Lung (tissue), 12 donors: ENCODE data around the gene CLCN4. TPM values are rescaled to one million over a fixed set of nuclear protein-coding genes. Genes with fewer than 3 reads are reported as not detected.

ENCODE experiments used
- ATAC-seq: fragments of 200-7000 bp; cut with Tn5 transposase; one replicate; pipeline ENCODE4 v1.9.1; 2020; ENCODE audit warnings: moderate number of reproducible peaks; ENCODE audit not compliant: insufficient read depth, low FRiP score
- DNase-seq, 3 donors: peaks; one replicate each; pipeline ENCODE4 v3.0.0-alpha.2; 2013 to 2017
- H3K27ac ChIP-seq, 2 donors: one replicate each; pipeline ENCODE4 v1.5.1; 2013; ENCODE audit warnings: mild to moderate bottlenecking in 2 of 2, moderate library complexity in 2 of 2, control low read depth in 1 of 2, inconsistent platforms in 1 of 2, low read depth in 1 of 2, low read length in 1 of 2
- H3K27me3 ChIP-seq, 3 donors: one replicate each; pipeline ENCODE4 v1.5.1; 2013; ENCODE audit warnings: low read length in 2 of 3; ENCODE audit not compliant: control insufficient read depth in 3 of 3, insufficient read depth in 3 of 3
- H3K36me3 ChIP-seq, 4 donors: one replicate each; pipeline ENCODE4 v1.5.1; 2013; ENCODE audit warnings: low read length in 4 of 4, mild to moderate bottlenecking in 1 of 4, moderate library complexity in 1 of 4; ENCODE audit not compliant: control insufficient read depth in 4 of 4, insufficient read depth in 4 of 4
- H3K4me1 ChIP-seq, 5 donors: one replicate each; pipeline ENCODE4 v1.5.1; 2013; ENCODE audit warnings: low read length in 5 of 5, mild to moderate bottlenecking in 2 of 5, moderate library complexity in 1 of 5; ENCODE audit not compliant: control insufficient read depth in 5 of 5, insufficient read depth in 5 of 5
- H3K4me3 ChIP-seq: one replicate; pipeline ENCODE4 v1.5.1; 2013; ENCODE audit warnings: mild to moderate bottlenecking, control low read depth, moderate library complexity
- H3K9ac ChIP-seq, 2 donors: one replicate each; pipeline ENCODE4 v1.5.1; 2013; ENCODE audit warnings: low read length in 2 of 2, control low read depth in 1 of 2; ENCODE audit not compliant: insufficient read depth in 1 of 2
- H3K9me3 ChIP-seq, 4 donors: one replicate each; pipeline ENCODE4 v1.5.1; 2013; ENCODE audit warnings: low read length in 3 of 4, mild to moderate bottlenecking in 1 of 4, moderate library complexity in 1 of 4; ENCODE audit not compliant: control insufficient read depth in 4 of 4, insufficient read depth in 3 of 4
- CTCF ChIP-seq: IDR thresholded peaks from 2 replicates; pipeline ENCODE4 v1.5.1; 2012; ENCODE audit warnings: mild to moderate bottlenecking; ENCODE audit errors: control extremely low read depth, extremely low read depth
- WGBS, 2 donors: extraction: QIAGEN DNeasy Blood & Tissue Kit; methylation state at CpG; one replicate each; pipeline ENCODE4 v1.1.7; 2013; 5-methylcytosine and 5-hydroxymethylcytosine counted together
- polyA plus RNA-seq, 2 donors: library from polyadenylated mRNA; stranded (reverse); fragments of 200-250 nt; gene quantifications; one replicate each; pipeline ENCODE4 v1.2.1, GENCODE V29; 2013
- total RNA-seq, 2 donors: library from RNA; depleted of rRNA in 1 of 2; stranded (reverse); fragments of >200 nt in 1 of 2; gene quantifications; one replicate each; pipeline ENCODE4 v1.2.1, GENCODE V29; 2014 to 2021
- donor health status: control.
- donor health status: control.
- donor health status: Bipolar disorder and iron deficiency.
- donor health status: healthy.
- donor health status: DM: yes; HTN: yes; CAD: no.

The CLCN4 gene
- total and polyA plus RNA-seq, 4 donors = 2.1 to 11.3 (median 5.8) TPM

DNA sequence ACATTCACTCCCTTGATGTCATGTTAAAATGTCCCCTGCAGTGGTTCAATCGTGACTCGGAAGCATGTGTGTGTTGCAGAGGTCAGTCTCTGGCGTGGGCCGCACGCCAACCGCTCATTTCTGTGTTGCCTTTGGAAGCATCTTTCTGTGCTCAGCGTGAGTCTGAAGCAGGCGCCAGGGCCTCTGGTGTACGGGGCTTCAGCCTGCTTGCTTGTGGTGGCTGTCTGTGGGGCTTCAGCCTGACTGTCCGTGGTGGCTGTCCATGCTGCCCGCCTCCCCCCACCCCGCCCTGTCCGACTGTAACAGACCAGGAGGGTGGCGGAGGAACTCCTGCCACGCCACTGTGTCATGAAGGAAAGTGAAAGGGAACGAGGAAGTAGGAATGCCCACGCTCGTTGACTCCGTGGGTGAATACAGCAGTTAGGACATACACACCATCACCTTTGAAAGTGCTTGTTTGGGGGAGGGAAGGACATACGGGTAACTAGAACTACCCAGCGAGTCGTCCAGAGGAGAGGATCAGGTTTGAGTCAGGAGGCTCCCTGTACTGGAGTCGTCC lies 14.7 kb upstream of the CLCN4 start:
- TF ChIP-seq CTCF = no peak
- Histone ChIP-seq H3K36me3 (peaks cover 0 to 22% (median 8%) of the 10 kb centered on the region in 4 donors), H3K4me3 (no peak overlapping the region), H3K4me1 (no peaks in the 10 kb centered on the region), H3K9me3 (peaks cover 0 to 1% (median 0%) of the 10 kb centered on the region in 4 donors), H3K27me3 (peaks cover 0 to 4% (median 0%) of the 10 kb centered on the region in 3 donors), H3K9ac (no peak overlapping the region), H3K27ac (no peak overlapping the region)
- DNase-seq (no peak), ATAC-seq (no peak)
- WGBS, 2 donors = 83 to 88% methylated on average over 21 to 23 of the region's 23 CpGs

- Histone ChIP-seq H3K36me3 (peaks cover 0 to 18% (median 7%) of the 10 kb centered on the region in 4 donors), H3K4me3 (no peak overlapping the region), H3K4me1 (no peaks in the 10 kb centered on the region), H3K9me3 (peaks cover 0 to 1% (median 0%) of the 10 kb centered on the region in 4 donors), H3K9ac (no peak overlapping the region), H3K27me3 (peaks cover 0 to 4% (median 3%) of the 10 kb centered on the region in 3 donors), H3K27ac (no peak overlapping the region)
- TF ChIP-seq CTCF = no peak
- 85 to 96% methylated on average over 12 of the region's 12 CpGs for WGBS, 2 donors
- DNase-seq (no peak), ATAC-seq (no peak)
These were observed 13.4 kb upstream of the CLCN4 start for GRCh38 chrX:10143071-10143983.

DNA sequence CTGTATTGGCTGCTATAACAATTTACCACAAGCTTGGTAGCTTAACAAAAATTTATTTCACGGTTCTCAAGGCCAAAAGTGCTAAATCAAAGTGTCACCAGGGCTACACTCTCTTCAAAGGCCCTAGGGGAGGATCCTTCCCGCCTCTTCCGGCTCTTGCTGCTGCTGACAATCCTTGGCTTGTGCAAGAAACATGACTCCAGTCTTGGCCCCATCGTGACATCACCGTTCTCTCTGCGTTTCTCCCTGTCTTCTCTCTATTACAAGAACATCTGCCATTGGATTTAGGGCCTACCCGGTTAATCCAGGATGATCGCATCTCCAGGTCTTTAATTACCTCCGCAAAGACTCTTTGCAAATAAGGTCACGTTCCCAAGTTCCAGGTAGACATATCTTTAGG lies 10.4 kb upstream of the CLCN4 start:
- no peak for TF ChIP-seq CTCF
- Histone ChIP-seq H3K27me3 (peaks cover 0 to 9% (median 3%) of the 10 kb centered on the region in 3 donors), H3K36me3 (peaks cover 0 to 9% (median 3%) of the 10 kb centered on the region in 4 donors), H3K4me3 (no peak overlapping the region), H3K9ac (no peak overlapping the region), H3K4me1 (no peaks in the 10 kb centered on the region), H3K27ac (no peak overlapping the region), H3K9me3 (peaks cover 0 to 1% (median 0%) of the 10 kb centered on the region in 4 donors)
- 84 to 97% methylated on average over 10 of the region's 10 CpGs for WGBS, 2 donors
- ATAC-seq = no peak
- no peak for DNase-seq
